Lung (tissue), 12 donors: ENCODE results near the gene SLC28A1. TPM values are rescaled to one million over a fixed set of nuclear protein-coding genes. Genes with fewer than 3 reads are reported as not detected.
A peak's percentile ranks its signal among the peaks of the same experiment; 100 is the strongest.

Source experiments
- ATAC-seq: fragments of 200-7000 bp; cut with Tn5 transposase; one replicate; pipeline ENCODE4 v1.9.1; 2020; ENCODE audit warnings: moderate number of reproducible peaks; ENCODE audit not compliant: insufficient read depth, low FRiP score
- DNase-seq, 3 donors: peaks; one replicate each; pipeline ENCODE4 v3.0.0-alpha.2; 2013 to 2017
- H3K27ac ChIP-seq, 2 donors: one replicate each; pipeline ENCODE4 v1.5.1; 2013; ENCODE audit warnings: mild to moderate bottlenecking in 2 of 2, moderate library complexity in 2 of 2, control low read depth in 1 of 2, inconsistent platforms in 1 of 2, low read depth in 1 of 2, low read length in 1 of 2
- H3K27me3 ChIP-seq, 3 donors: one replicate each; pipeline ENCODE4 v1.5.1; 2013; ENCODE audit warnings: low read length in 2 of 3; ENCODE audit not compliant: control insufficient read depth in 3 of 3, insufficient read depth in 3 of 3
- H3K36me3 ChIP-seq, 4 donors: one replicate each; pipeline ENCODE4 v1.5.1; 2013; ENCODE audit warnings: low read length in 4 of 4, mild to moderate bottlenecking in 1 of 4, moderate library complexity in 1 of 4; ENCODE audit not compliant: control insufficient read depth in 4 of 4, insufficient read depth in 4 of 4
- H3K4me1 ChIP-seq, 5 donors: one replicate each; pipeline ENCODE4 v1.5.1; 2013; ENCODE audit warnings: low read length in 5 of 5, mild to moderate bottlenecking in 2 of 5, moderate library complexity in 1 of 5; ENCODE audit not compliant: control insufficient read depth in 5 of 5, insufficient read depth in 5 of 5
- H3K4me3 ChIP-seq: one replicate; pipeline ENCODE4 v1.5.1; 2013; ENCODE audit warnings: mild to moderate bottlenecking, control low read depth, moderate library complexity
- H3K9ac ChIP-seq, 2 donors: one replicate each; pipeline ENCODE4 v1.5.1; 2013; ENCODE audit warnings: low read length in 2 of 2, control low read depth in 1 of 2; ENCODE audit not compliant: insufficient read depth in 1 of 2
- H3K9me3 ChIP-seq, 4 donors: one replicate each; pipeline ENCODE4 v1.5.1; 2013; ENCODE audit warnings: low read length in 3 of 4, mild to moderate bottlenecking in 1 of 4, moderate library complexity in 1 of 4; ENCODE audit not compliant: control insufficient read depth in 4 of 4, insufficient read depth in 3 of 4
- CTCF ChIP-seq: IDR thresholded peaks from 2 replicates; pipeline ENCODE4 v1.5.1; 2012; ENCODE audit warnings: mild to moderate bottlenecking; ENCODE audit errors: control extremely low read depth, extremely low read depth
- WGBS, 2 donors: extraction: QIAGEN DNeasy Blood & Tissue Kit; methylation state at CpG; one replicate each; pipeline ENCODE4 v1.1.7; 2013; 5-methylcytosine and 5-hydroxymethylcytosine counted together
- polyA plus RNA-seq, 2 donors: library from polyadenylated mRNA; stranded (reverse); fragments of 200-250 nt; gene quantifications; one replicate each; pipeline ENCODE4 v1.2.1, GENCODE V29; 2013
- total RNA-seq, 2 donors: library from RNA; depleted of rRNA in 1 of 2; stranded (reverse); fragments of >200 nt in 1 of 2; gene quantifications; one replicate each; pipeline ENCODE4 v1.2.1, GENCODE V29; 2014 to 2021
- donor health status: control.
- donor health status: control.
- donor health status: Bipolar disorder and iron deficiency.
- donor health status: healthy.
- donor health status: DM: yes; HTN: yes; CAD: no.

Gene SLC28A1
- total and polyA plus RNA-seq, 4 donors: 0.06 TPM; not detected in 3

DNA sequence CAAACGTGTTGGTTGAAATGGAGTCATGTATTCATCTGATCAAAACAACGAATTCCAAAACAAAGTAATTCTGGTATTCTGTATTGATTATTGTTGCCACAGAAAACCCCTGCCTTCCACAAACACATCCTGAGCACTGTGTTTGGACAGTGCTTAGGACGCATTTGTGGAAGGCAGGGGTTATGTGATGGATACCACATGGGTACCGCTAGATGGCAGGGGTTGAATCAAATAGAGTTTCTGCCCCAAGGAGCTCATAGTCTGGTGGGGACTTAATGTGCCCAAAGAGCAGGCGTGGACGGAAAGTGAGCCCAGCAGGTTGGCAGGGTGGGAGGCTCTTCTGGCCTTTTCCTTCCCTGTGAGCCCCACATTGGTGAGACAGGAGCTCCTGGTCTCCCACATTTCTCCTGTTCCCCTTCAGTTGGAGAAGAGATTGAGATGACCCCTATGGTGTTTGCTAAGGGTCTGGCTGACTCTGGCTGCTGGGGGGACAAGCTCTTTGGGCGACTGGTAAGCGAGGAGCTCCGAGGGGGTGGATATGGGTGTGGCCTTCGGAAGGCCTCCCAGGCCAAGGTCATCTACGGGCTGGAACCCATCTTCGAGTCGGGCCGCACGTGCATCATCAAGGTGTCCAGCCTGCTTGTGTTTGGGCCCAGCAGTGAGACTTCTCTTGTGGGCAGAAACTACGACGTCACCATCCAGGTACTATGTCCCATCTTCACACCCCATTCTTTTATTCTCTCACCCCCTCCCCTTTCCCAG, 22.1 kb upstream of the SLC28A1 start:
- Histone ChIP-seq H3K27me3 (no peaks in the 10 kb centered on the region), H3K9me3 (no peaks in the 10 kb centered on the region), H3K27ac (no peak overlapping the region), H3K4me1 (peaks cover 0 to 9% (median 0%) of the 10 kb centered on the region in 5 donors), H3K9ac (no peak overlapping the region), H3K36me3 (peaks cover 0 to 7% (median 3%) of the 10 kb centered on the region in 4 donors), H3K4me3 (no peak overlapping the region)
- no peak for TF ChIP-seq CTCF
- DNase-seq: no peak
- ATAC-seq: no peak
- 95 to 97% methylated on average over 17 of the region's 17 CpGs for WGBS, 2 donors

GRCh38 chr15:84863565-84864443, 20.7 kb upstream of the SLC28A1 start:
- WGBS, 2 donors: 81 to 84% methylated on average over 13 of the region's 13 CpGs
- ATAC-seq (no peak), DNase-seq (no peak)
- Histone ChIP-seq H3K27me3 (no peaks in the 10 kb centered on the region), H3K9ac (no peak overlapping the region), H3K4me1 (peaks cover 0 to 9% (median 0%) of the 10 kb centered on the region in 5 donors), H3K9me3 (no peaks in the 10 kb centered on the region), H3K4me3 (no peak overlapping the region), H3K36me3 (peaks cover 0 to 11% (median 3%) of the 10 kb centered on the region in 4 donors), H3K27ac (peak overlapping the region in 1 of 2 donors; percentile 14)
- no peak for TF ChIP-seq CTCF

DNA sequence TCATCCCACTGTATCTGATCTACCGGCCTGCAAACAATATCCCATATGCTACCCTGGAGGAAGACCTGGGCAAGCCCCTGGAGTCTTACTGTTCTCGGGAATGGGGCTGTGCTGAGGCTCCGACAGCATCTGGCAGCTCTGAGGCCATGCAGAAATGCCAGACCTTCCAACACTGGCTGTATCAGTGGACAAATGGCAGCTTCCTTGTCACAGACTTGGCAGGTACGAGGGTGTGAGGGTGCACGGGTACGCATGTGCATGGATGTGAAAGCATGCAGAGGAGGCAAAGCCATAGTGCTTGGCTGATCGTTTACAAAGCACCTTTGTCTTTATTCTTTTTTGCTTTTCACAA, 20.0 kb upstream of the SLC28A1 start:
- H3K4me3 ChIP-seq: no peak overlapping the region
- H3K9me3 ChIP-seq: no peaks in the 10 kb centered on the region
- H3K9ac ChIP-seq: no peak overlapping the region
- ATAC-seq (no peak), DNase-seq (no peak)
- H3K27me3 ChIP-seq: no peaks in the 10 kb centered on the region
- H3K36me3 ChIP-seq: peaks cover 0 to 11% (median 3%) of the 10 kb centered on the region in 4 donors
- peaks cover 0 to 8% (median 0%) of the 10 kb centered on the region in 5 donors for H3K4me1 ChIP-seq
- WGBS, 2 donors: 83 to 87% methylated on average over 7 of the region's 7 CpGs
- H3K27ac ChIP-seq: peak overlapping the region in 1 of 2 donors; percentile 14
- no peak for TF ChIP-seq CTCF
